ENCODE results near the gene PTER.

The PTER gene

DNA sequence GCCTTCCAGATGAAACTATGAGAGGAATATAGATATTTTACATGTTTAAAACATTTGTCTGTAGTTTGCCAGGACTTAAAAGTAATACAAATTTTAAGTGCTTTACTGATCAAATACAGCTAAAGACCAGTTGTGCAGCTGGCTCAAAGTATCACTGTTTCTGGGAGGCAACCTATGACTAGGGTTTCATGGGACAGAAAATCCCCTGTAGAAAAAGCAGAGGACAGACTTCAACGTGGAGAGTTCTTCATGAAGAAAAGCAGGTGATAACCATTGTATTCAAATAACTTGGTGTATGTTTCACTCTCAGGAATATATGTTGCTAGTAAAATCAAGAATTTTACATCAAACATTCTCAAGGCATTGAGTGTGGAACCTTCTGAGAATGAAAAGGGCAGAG, 40.9 kb downstream of the PTER start:
- DNase-seq, result no peak

DNA sequence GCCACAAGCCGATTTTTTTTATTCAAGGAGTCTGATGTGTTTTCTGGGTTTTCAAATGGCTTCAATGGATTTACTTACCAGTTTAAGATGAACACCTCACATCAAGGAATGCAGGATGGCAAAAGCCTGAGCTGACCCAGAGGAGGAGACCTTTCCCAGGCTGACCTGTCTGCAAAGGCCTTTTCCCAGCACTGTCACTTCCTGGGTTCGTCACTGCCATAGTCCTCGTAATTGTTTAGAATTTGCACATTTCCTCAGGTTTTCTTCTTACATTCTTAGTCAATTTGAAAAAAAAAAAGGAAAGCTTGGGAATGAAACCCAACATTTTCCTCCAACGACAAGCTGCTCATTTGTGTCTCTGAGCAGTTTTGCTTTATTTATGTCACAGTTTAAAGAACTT, 42.0 kb downstream of the PTER start:
- DNase-seq, result no peak

DNA sequence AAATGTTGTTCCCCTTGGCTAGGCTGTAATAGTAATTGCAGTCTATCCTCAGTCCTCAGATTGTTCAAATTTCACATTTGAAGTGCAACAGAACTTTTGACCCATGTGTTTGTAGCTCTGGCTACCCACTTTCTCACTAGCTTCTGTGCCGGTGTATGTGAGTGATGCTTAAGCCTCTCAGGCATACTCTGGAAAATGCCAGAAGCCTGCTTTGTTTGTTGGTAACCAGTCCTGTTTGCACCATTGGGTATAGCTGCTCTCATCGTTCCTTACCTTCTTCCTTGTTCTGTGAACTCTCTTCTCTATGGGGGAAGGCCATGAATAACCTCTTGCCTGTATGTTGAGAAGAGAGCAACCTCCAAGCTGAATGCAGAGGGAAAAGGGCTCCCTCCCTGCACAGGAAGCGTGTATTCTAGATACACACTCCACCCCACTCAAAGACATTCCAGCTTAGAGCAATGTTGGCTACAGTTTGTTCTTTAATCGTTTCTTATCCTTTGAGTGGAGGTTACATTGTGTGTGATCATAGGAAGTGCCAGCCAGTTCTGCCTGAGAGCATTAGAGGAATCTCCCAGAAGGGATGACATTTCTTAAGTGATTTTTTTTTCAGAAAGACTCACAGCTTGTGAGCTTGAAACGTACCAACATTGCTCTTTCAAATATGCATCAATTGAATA, 44.4 kb downstream of the PTER start:
- no peak for DNase-seq

DNA sequence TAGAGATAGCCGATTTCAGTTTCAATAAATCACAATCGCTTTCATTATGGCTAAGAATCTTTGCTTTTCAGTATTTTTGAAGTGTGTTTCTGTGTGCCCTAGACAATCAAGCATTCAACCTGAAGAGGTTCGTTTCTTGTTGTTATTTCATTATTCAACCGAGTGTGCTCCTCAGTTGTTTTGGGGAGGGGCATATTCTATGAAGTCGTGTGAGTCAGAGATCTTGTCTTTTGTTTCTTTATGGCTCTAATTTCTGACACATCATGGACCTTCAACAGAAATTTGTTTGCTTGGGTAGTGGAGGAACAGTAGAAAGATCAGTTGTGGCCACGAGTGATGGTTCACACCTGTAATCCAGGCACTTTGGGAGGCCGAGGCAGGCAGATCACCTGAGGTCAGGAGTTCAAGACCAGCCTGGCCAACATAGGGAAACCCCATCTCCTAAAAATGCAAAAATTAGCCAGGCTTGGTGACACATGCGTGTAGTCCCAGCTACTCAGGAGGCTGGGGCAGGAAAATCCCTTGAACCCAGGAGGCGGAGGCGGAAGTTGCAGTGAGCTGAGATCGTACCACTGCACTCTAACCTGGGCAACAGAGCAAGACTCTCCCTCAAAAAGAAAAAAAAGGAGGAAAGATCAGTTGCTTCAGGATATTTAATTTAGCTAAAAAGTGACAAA, 46.6 kb downstream of the PTER start:
- DNase-seq, result no peak

DNA sequence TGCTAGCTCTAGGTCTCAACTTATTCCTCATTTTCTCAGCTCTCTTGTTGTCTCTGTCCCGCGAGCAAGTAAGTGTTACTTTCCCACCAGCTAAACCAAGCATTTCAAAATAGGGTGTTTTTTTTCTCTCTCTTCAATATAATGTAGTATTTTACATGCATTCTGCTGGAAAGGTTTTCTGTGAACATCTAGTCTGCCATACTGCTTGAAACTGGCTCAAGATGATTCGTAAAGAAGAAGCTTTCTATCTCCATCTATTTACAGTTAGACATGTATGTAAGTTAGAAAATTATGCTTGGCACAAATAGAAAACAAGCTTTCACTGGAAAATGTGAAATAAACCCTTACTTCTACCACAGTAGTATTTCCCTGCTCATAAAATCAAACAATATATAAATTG, 53.7 kb downstream of the PTER start:
- DNase-seq, result no peak

DNA sequence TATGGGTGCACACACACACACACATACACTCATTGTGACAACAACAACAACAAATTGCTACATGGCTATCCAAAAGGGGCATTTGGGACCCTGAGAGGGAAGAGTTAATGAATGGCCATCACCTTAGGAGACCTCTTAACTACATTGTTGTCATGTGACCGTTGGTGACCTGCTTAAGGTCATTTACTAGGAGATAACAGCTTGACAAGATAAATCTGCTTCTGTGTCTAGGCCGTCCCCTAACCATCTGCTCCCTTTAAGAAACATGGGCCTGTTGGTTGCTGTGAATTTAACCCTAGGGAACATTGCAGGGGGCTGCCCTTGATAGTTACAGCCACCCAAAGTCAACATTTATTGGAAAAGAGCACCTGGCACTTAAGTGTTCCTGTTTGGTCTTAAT, 55.1 kb downstream of the PTER start:
- no peak for DNase-seq

DNA sequence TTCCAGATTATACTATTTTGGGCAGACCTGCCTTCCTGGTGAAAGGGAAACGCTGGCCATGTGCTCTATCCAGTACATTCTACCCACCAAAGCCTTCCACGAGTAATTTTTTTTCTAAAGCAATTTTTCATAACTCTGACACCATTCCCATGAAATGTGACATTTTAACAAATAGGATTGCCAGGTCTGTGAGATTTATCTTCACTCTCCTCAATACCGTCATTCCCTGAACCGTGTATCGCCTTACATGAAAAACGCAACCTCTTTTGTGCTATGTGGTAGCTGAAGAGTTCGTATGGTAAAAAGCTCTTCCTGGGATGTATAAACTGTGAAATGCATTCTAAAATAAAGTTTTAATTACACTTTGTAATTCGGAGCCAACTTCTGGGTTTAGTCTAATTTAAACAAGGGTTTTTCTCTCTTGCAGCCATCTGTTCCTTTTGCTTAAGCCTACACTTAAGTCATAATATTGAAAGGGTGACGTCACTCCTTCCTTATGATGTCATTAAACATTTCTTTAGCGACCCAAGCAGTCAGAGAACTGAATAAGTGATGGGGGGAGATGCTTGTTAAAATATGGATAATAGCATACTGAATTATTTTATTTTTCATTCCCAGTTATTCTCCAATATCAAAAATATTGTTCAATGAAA, 57.2 kb downstream of the PTER start:
- DNase-seq, result no peak

DNA sequence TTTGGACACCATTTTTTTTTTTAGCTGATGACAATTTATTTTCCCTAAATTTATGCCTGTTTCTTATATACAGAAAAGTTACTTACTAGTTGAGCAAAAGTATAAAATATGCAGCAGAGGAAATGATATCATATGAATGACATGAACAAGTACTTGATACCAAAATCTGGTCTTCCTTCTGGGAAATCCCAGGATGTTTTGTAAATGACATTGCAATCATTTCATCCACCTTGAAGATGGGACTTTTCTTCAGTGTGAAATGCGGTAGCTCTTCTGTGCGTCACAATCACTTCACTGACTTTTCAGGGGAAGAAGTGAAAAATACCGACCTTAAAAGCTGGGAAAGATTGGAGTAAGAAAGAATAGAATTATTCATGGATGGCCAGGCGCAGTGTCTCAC, 61.1 kb downstream of the PTER start:
- no peak for DNase-seq

DNA sequence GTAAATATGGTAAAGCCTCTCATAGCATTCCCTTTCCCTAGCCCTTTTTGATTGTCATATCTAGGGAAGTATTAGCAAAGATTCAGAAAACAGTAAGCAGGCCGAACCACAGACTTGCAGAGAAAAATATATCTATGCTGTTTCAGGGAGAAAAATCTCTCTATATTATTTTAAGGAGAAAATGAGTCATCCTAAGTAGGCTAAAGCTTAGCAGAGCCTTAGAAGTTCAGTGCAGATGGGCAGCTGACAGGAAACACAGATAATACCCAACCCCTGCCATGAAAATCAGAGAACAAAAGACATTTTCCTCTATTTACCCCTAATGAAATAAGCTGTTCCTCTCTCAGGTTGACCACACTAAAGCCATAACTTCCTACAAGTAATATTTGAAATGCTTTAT, 68.4 kb downstream of the PTER start:
- DNase-seq, result no peak

DNA sequence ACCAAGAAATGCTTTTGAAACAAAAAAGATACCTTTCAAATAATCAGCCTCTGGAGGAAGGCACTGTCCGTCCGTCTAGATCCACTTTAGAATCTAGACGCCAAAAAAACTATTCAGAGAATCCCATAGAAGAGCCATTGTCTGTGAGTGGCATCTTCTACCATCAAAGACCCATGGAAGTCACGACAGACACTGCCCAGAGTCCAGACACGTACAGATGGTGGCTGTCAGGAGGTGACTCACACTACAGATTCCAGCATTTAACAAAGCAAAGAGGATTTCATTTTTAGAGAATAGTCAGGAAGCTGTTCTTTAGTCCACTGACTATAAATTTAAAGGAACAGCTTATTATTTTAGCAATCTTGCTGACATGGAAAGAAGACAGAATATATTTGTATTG, 73.2 kb downstream of the PTER start:
- DNase-seq, result no peak

DNA sequence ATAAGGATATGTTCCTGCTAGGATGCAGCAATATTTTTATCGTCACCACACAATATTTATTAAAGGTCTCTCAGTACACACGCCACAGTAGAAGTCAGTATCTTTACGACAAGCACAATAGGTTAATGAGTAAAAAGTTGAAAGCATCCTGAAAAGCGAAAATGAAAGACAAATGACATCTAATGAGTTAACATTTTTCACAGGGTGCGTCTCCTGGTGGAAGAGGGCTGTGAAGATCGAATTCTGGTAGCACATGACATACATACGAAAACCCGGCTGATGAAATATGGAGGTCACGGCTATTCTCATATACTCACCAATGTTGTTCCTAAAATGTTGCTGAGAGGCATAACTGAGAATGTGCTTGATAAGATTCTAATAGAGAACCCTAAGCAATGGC, 74.0 kb downstream of the PTER start:
- DNase-seq, result no peak

DNA sequence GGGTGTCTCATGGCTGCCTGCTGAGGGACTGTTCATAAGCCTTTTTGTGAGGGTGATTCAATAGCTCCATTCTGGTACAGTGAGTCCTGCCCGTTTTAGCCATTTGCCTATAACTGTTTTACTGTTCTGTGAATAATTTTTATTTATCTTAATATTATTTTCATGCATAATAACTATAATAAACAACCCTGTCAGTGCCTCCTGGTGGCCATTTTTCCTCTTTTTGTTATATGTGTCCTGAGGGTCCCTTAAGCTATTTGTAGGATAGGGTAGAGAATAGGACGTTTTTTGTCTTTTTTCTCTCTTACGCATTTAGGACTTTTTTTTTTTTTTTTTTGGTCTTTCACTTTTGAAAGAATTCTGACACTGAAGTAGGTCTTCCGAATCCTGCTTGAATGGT, 82.0 kb downstream of the PTER start:
- no peak for DNase-seq

DNA sequence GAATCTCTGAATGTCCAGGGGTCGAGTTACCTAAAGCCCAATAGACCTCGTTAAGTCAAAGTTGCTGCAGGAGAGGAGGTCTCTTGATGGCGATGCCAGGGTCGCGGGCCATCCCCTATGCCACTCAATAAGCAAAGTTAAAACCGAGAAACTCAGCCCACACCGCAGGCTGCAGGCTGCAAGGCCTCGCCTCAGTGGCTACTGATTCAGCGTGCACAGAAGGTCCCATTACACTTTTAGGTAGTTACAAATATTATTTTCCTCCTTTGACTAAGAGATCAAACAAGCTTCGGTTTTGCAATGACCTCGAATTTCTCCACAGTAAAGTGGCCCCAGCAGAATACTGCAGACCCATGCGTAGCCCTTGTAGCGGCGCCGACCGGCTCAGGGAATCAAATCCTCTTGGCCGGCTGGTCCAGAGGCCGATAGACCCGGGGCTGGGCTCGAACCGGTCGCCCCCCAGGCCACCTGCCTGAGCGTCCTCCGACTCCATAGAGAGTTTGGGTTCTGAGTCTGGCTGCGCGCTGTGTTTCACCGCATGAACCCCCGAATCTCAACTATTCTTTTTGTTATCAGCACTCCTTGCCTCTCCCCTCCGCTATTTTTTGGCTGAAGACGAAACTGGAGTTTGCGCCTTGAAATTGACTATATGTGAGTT, 82.6 kb downstream of the PTER start:
- no peak for DNase-seq

DNA sequence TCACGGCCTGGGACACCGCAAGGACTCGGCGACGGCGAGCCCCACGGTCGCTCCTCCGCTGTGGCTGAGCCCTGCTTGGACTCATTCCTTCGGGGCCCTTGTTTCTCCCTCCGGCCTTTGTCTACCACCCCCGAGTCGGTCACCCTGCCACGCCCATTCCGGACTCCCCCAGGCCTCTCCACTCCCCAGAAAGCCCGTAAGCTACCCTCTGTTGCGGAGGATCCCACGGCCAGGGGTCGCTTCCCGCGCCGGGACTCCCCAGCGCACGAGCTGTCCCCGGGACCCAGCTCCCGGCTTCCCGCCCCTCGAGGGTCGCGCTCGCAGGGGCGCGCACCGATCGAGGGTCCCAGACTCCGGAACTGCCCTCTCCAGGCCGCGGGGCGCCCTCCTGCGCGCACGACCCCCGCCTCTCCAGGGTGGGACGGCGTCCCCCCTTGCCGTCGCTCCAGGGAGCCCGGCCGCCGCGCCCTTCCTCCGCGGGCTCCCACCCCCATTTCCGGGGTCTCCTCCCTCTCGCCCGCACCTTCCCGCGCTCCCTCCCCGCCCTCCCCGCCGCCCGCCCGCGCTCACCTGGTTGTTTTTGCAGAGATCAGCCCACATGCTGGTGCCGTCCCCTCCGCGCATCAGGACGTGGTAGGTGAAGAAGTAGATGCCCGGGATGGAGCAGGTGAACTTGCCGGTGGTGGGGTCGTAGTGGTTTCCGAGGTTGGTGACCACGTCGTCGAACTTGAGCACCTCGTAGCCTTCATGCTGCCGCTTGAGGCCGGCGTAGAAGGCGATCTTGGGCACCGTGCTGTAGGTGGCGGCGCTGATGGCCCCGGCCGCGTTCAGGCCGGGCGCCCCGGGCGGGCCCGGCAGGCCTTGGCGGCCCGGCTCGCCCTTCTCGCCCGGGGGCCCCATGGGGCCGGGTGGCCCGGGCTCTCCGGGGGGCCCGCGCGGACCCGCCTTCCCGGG, 83.4 kb downstream of the PTER start:
- peak; percentile 10 for DNase-seq

DNA sequence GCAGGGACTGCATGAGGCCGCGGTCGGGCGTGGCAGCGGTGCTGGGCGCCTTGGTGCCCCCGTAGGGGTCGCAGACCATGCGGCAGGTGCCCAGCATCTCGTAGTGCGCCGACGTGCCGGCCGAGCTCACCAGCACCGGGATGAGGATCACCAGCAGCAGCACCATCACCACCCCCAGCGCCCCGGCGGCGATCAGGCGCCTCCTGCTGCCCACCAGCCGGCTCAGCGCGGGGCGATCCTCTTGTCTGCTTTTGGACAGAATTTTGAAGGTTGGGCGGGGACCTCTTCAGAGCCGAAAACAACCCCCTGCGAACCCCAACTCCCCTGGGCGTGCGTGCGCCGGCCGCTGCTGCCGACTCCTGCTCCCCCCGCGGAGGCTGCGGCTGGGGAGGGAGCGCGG, 84.1 kb downstream of the PTER start:
- peak; percentile 24 for DNase-seq

DNA sequence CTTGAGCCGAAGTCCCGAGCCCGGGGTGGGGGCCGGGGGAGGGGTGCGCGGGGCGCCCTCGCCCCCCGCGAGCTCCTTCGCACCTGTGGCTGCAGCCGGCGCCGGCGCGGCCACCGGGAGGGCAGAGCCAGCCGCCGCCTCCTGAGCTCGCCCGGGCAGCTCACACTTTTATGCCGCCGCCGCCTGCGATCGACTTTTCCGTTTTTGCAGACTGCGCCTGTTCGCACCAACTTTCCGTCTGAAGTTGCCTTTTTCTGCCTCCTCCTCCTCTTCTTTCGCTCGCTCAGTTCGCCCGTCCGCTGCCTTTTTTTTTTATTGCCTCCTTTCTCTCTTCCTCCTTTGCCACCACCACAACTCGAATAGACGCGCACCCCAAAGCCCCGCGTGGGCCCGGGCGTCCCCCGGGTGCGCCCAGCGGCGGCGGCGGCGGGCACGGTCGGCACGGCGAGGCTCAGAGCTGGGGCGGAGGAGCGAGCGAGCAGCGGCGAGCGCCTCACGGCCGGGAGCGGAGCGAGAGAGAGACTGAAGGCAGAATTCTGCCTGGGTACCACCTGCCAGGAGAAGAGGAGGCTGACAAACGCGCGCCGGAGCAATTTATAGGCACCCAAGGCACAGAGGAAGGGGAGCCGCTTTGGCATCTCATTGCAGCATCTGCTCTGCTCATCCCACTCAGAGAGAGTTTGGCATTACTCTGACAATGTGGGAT, 84.7 kb downstream of the PTER start, which contains the start of gene C1QL3:
C1QL3 (minus strand) TSS at position 569 of the 706 bp plus-strand sequence. CDS start 814 bp downstream, outside the sequence.
- peak; percentile 24 for DNase-seq

DNA sequence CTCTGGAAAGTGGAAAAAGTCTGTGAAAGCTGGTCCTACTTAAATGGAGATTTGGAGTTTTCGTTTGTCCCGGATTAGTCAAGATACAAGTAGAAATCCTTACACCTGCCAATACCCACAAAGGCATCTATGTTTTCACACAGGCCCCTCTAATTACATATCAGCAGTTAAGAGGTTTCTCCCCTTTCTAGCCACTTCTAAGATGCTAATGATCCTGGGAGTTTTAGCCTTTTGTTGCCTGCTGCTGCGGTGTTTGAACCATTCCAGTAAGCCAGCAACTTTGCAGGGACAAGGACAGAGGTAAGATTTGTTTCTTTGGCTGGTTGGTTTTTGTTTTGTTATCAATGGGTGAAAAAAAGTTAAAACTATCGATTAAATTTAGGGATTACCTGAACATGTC, 90.6 kb downstream of the PTER start:
- DNase-seq, result no peak

DNA sequence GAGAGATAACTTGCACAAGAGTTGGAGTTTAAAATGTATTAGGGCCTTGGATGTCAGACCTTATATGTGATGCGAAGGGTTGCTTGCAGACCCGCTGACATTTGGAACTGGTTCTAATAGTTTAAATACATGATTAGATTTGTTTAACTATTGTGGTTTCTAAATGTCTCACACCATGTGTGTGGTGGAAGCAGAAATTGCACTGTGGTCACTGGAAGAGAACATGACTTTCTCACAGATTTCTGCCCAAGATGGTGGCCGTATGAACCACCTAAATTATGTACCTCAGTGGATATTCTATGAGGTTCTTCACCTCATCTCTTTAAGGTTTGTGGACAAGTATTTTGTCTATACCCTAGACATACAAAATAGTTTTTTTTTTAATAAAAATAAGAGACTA, 93.0 kb downstream of the PTER start:
- DNase-seq, result no peak

DNA sequence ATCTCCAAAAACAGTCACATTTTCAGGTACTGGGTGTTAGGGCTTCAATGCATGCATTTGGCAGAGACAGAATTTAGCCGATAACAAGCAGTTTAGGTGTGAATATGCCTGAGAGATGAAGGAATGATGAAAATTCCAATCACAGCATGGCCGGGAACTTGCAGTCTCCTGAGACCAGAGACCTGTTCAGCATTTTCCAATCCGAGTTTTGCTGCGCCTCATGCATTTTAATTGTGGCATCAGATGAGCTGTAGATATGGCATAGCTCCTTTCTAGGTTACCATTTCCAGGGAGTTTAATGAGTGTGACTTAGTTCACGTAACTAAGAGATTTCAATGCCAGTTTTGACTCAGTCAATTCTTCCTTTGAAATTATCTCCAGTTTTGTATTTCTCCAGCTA, 99.3 kb downstream of the PTER start:
- no peak for DNase-seq

DNA sequence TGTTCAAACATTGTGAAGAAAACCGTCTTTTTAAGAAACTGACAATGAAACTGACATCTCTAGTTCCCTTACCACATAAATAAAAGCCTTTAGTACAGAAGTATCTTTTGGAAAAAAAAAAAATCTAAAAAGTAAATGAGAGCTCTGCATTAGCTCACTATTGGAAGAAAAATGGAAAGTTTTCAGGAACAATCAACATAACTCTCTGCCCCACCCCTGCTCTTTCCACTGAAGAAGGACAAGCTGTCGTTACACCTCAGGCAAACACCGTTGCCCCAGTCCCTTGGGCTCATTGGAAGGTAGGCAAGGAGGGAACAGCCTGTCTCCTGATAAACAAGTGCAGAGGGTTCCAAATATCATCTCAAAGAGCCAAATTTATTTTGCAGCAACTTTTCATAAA, 107.3 kb downstream of the PTER start:
- DNase-seq, result no peak

DNA sequence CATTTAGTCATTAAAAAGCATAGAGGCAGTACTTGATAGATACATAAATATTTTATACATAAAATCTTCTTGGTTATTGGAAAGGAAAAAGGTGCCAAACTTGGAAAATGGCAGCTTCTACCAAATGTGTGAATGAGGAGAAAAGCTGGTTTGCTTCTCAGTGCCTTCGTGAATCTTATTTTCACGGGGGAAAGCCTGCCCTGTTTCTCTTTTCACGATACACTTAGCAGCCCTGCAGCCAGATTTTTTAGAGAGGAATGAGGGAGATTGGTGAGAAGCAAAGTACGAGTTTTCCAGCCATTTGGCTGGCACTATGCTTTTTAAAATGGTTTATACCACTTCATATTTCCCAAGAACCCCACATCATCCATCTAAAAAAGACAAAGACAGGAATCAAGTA, 107.8 kb downstream of the PTER start:
- DNase-seq, result no peak

Measured in stimulated activated CD4-positive, alpha-beta T cell treated with anti-CD3 and anti-CD28 coated beads, Interleukin-1b, Interleukin-23, amount 100 ng/mL, for 48 hours (primary cell).